Measurements from ENCODE around the gene TIMP3.

The TIMP3 gene

DNA sequence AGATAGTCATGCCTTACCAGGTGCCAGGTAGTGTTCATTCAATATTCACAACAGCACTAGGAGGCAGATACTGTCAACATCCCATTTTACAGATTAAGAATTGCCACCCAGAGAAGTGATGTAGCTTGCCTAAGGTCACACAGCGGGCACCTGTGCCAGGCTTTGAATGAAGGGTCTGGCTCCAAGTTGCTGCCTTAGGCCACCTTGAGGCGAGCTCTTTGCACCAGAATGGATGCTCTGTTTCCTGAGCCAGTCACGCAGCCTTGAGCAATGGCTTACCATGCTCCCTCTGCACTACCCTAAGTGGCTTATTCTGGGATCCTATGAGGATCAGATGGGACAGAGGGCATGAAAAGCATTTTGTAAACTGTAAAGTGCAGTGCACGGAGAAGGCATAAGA is 25.1 kb upstream of the TIMP3 start:
- no peak for TF ChIP-seq TCF4 (CRISPR knock-in tag; IDR thresholded peaks at IDR 0.05; ENCODE audit: borderline replicate concordance)
- no peak for TF ChIP-seq ZFP30 (CRISPR knock-in tag; IDR thresholded peaks at IDR 0.05)
- TF ChIP-seq GLIS3 (CRISPR knock-in tag; IDR thresholded peaks at IDR 0.05) = no peak
- TF ChIP-seq TOX (CRISPR knock-in tag; IDR thresholded peaks at IDR 0.05; ENCODE audit: borderline replicate concordance) = no peak
- no peak for TF ChIP-seq ISL1 (CRISPR knock-in tag; IDR thresholded peaks at IDR 0.05)
- no peak for TF ChIP-seq SNAI2 (CRISPR knock-in tag; IDR thresholded peaks at IDR 0.05)
- no peak for TF ChIP-seq ZNF70 (CRISPR knock-in tag; IDR thresholded peaks at IDR 0.05)
- TF ChIP-seq RARB (CRISPR knock-in tag; IDR thresholded peaks at IDR 0.05) = no peak
- no peak for TF ChIP-seq OSR1 (CRISPR knock-in tag; IDR thresholded peaks at IDR 0.05)
- TF ChIP-seq ZC3H10 (CRISPR knock-in tag; IDR thresholded peaks at IDR 0.05) = no peak
- no peak for TF ChIP-seq ARNTL (CRISPR knock-in tag; IDR thresholded peaks at IDR 0.05; ENCODE audit: borderline replicate concordance, low read depth)
- TF ChIP-seq ZFP3 (CRISPR knock-in tag; IDR thresholded peaks at IDR 0.05) = no peak
- TF ChIP-seq, protein P1, sequence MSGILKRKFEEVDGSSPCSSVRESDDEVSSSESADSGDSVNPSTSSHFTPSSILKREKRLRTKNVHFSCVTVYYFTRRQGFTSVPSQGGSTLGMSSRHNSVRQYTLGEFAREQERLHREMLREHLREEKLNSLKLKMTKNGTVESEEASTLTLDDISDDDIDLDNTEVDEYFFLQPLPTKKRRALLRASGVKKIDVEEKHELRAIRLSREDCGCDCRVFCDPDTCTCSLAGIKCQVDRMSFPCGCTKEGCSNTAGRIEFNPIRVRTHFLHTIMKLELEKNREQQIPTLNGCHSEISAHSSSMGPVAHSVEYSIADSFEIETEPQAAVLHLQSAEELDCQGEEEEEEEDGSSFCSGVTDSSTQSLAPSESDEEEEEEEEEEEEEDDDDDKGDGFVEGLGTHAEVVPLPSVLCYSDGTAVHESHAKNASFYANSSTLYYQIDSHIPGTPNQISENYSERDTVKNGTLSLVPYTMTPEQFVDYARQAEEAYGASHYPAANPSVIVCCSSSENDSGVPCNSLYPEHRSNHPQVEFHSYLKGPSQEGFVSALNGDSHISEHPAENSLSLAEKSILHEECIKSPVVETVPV (CRISPR knock-in tag; IDR thresholded peaks at IDR 0.05) = no peak
- TF ChIP-seq, protein P2, sequence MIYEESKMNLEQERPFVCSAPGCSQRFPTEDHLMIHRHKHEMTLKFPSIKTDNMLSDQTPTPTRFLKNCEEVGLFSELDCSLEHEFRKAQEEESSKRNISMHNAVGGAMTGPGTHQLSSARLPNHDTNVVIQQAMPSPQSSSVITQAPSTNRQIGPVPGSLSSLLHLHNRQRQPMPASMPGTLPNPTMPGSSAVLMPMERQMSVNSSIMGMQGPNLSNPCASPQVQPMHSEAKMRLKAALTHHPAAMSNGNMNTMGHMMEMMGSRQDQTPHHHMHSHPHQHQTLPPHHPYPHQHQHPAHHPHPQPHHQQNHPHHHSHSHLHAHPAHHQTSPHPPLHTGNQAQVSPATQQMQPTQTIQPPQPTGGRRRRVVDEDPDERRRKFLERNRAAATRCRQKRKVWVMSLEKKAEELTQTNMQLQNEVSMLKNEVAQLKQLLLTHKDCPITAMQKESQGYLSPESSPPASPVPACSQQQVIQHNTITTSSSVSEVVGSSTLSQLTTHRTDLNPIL (CRISPR knock-in tag; IDR thresholded peaks at IDR 0.05; ENCODE audit: low read depth) = no peak
- TF ChIP-seq ZNF565 (CRISPR knock-in tag; conservative IDR thresholded peaks at IDR 0.05; ENCODE audit: low read depth) = no peak
- no peak for TF ChIP-seq CSDC2 (CRISPR knock-in tag; IDR thresholded peaks at IDR 0.05)
- ATAC-seq = no peak

DNA sequence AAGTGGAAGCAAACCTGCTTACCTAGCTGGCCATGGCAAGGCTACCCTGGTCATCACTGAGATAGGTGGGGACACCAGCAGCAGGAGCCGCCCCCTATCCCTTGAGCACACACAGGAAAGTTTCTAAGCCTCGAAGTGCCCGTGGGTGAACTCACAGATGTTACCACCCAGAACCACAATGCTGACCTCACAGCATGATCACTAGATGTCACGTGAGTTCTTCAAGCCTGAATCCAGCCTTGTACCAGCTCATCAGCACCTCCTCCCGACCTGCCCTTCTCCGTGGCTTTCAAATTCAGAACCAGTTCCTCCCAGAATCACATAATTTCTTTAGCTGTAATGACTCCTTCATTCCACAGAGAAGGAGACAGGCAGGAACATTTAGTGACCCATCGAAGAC is 24.7 kb upstream of the TIMP3 start:
- ATAC-seq = no peak
- TF ChIP-seq TCF4 (CRISPR knock-in tag; IDR thresholded peaks at IDR 0.05; ENCODE audit: borderline replicate concordance) (no peak), SNAI2 (CRISPR knock-in tag; IDR thresholded peaks at IDR 0.05) (no peak), RARB (CRISPR knock-in tag; IDR thresholded peaks at IDR 0.05) (no peak), BACH2 (CRISPR knock-in tag; IDR thresholded peaks at IDR 0.05; ENCODE audit: borderline replicate concordance) (no peak), TOX (CRISPR knock-in tag; IDR thresholded peaks at IDR 0.05; ENCODE audit: borderline replicate concordance) (no peak), ISL1 (CRISPR knock-in tag; IDR thresholded peaks at IDR 0.05) (no peak), ZFP30 (CRISPR knock-in tag; IDR thresholded peaks at IDR 0.05) (no peak), ZC3H10 (CRISPR knock-in tag; IDR thresholded peaks at IDR 0.05) (no peak), ARNTL (CRISPR knock-in tag; IDR thresholded peaks at IDR 0.05; ENCODE audit: borderline replicate concordance, low read depth) (no peak), ZFP3 (CRISPR knock-in tag; IDR thresholded peaks at IDR 0.05) (no peak), ESRRG (CRISPR knock-in tag; IDR thresholded peaks at IDR 0.05) (no peak), OSR1 (CRISPR knock-in tag; IDR thresholded peaks at IDR 0.05) (no peak), CSDC2 (CRISPR knock-in tag; IDR thresholded peaks at IDR 0.05) (no peak), ZNF8 (CRISPR knock-in tag; IDR thresholded peaks at IDR 0.05) (no peak)
- TF ChIP-seq, protein P3, sequence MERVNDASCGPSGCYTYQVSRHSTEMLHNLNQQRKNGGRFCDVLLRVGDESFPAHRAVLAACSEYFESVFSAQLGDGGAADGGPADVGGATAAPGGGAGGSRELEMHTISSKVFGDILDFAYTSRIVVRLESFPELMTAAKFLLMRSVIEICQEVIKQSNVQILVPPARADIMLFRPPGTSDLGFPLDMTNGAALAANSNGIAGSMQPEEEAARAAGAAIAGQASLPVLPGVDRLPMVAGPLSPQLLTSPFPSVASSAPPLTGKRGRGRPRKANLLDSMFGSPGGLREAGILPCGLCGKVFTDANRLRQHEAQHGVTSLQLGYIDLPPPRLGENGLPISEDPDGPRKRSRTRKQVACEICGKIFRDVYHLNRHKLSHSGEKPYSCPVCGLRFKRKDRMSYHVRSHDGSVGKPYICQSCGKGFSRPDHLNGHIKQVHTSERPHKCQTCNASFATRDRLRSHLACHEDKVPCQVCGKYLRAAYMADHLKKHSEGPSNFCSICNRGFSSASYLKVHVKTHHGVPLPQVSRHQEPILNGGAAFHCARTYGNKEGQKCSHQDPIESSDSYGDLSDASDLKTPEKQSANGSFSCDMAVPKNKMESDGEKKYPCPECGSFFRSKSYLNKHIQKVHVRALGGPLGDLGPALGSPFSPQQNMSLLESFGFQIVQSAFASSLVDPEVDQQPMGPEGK (CRISPR knock-in tag; IDR thresholded peaks at IDR 0.05; ENCODE audit: borderline replicate concordance) = no peak
- TF ChIP-seq, protein P2 (CRISPR knock-in tag; IDR thresholded peaks at IDR 0.05; ENCODE audit: low read depth) = no peak

DNA sequence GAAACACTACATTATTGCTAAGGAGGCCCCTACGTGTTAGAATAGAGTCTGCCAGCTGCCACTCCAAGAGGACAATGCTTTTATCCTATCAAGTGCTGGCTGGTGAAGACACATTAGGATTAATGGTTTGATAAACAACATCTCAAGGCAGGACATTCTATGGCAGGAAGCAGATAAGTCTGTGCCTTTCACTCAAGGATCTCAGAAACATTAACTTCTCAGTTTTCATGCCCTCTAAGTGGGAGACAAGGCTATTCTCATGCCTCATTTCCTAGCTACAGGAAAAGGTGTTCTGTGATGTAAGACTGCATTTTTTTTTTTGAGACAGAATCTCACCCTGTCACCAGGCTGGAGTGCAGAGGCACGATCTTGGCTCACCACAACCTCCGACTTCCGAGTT is 23.5 kb upstream of the TIMP3 start:
- TF ChIP-seq BACH2 (CRISPR knock-in tag; IDR thresholded peaks at IDR 0.05; ENCODE audit: borderline replicate concordance) (no peak), ZFP30 (CRISPR knock-in tag; IDR thresholded peaks at IDR 0.05) (no peak), ISL1 (CRISPR knock-in tag; IDR thresholded peaks at IDR 0.05) (no peak), ESRRG (CRISPR knock-in tag; IDR thresholded peaks at IDR 0.05) (no peak), ZNF565 (CRISPR knock-in tag; conservative IDR thresholded peaks at IDR 0.05; ENCODE audit: low read depth) (no peak), ZC3H10 (CRISPR knock-in tag; IDR thresholded peaks at IDR 0.05) (no peak), PPARA (CRISPR knock-in tag; IDR thresholded peaks at IDR 0.05; ENCODE audit: borderline replicate concordance) (no peak), ZNF70 (CRISPR knock-in tag; IDR thresholded peaks at IDR 0.05) (no peak), TCF4 (CRISPR knock-in tag; IDR thresholded peaks at IDR 0.05; ENCODE audit: borderline replicate concordance) (no peak)
- TF ChIP-seq, protein P1 (CRISPR knock-in tag; IDR thresholded peaks at IDR 0.05) = no peak
- TF ChIP-seq, protein P4, sequence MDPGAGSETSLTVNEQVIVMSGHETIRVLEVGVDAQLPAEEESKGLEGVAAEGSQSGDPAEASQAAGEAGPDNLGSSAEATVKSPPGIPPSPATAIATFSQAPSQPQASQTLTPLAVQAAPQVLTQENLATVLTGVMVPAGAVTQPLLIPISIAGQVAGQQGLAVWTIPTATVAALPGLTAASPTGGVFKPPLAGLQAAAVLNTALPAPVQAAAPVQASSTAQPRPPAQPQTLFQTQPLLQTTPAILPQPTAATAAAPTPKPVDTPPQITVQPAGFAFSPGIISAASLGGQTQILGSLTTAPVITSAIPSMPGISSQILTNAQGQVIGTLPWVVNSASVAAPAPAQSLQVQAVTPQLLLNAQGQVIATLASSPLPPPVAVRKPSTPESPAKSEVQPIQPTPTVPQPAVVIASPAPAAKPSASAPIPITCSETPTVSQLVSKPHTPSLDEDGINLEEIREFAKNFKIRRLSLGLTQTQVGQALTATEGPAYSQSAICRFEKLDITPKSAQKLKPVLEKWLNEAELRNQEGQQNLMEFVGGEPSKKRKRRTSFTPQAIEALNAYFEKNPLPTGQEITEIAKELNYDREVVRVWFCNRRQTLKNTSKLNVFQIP (CRISPR knock-in tag; IDR thresholded peaks at IDR 0.05; ENCODE audit: borderline replicate concordance, low read depth) = no peak
- TF ChIP-seq, protein P3 (CRISPR knock-in tag; IDR thresholded peaks at IDR 0.05; ENCODE audit: borderline replicate concordance) = no peak
- no peak for ATAC-seq

Data from SK-N-SH treated with all-trans-retinoic acid at 6 μM for 48 hours (cell line).